DND-41 (cell line): Measurements from ENCODE around the gene FOCAD.

Experiments used
- CTCF ChIP-seq: IDR thresholded peaks from 2 replicates; pipeline ENCODE4 v1.5.1; 2012; ENCODE audit warnings: borderline replicate concordance, low read length, moderate library complexity, mild to moderate bottlenecking; ENCODE audit not compliant: poor library complexity, severe bottlenecking; ENCODE audit errors: extremely low read depth
- EZH2 ChIP-seq: IDR thresholded peaks from 3 replicates; pipeline ENCODE4 v1.6.1; 2012; ENCODE audit warnings: borderline replicate concordance, low read depth, mild to moderate bottlenecking, moderate library complexity, low read length, inconsistent platforms; ENCODE audit not compliant: severe bottlenecking

- TF ChIP-seq CTCF, result no peak
- TF ChIP-seq EZH2, result no peak
These were observed 260.4 kb downstream of the FOCAD start for GRCh38 chr9:20944507-20944906.
